Right renal cortex interstitium (tissue), 3 donors: ENCODE data around the gene SH3BP4. TPM values are rescaled to one million over a fixed set of nuclear protein-coding genes. Genes with fewer than 3 reads are reported as not detected.
"Not testable (repeated sequence)": the region's sequence is repeated elsewhere in the genome, so short reads cannot be mapped to it uniquely, and the experiment has no call there.

ENCODE experiments used
- DNase-seq, 3 donors: peaks; one replicate each; pipeline ENCODE4 v3.0.0-alpha.2; 2013; ENCODE audit warnings: low read depth in 3 of 3, low spot score in 2 of 3
- polyA plus RNA-seq, 3 donors: library from polyadenylated mRNA; unstranded; fragments of 120-200 nt; gene quantifications; one replicate each; pipeline ENCODE4 v1.2.1, GENCODE V29; 2013; ENCODE audit not compliant: insufficient read length in 3 of 3

Gene SH3BP4
- polyA plus RNA-seq, 3 donors = 43.5 to 45.0 (median 43.6) TPM

- DNase-seq = no peak
Observed at GRCh38 chr2:235009081-235009480, 57.3 kb downstream of the SH3BP4 start.

- DNase-seq = no peak
Observed at GRCh38 chr2:235010117-235010714, 58.4 kb downstream of the SH3BP4 start.

GRCh38 chr2:235011607-235011928 lies 59.8 kb downstream of the SH3BP4 start:
- DNase-seq = no peak

GRCh38 chr2:235011929-235012631 lies 60.3 kb downstream of the SH3BP4 start:
- no peak for DNase-seq

GRCh38 chr2:235017441-235017840 lies 65.6 kb downstream of the SH3BP4 start:
- no peak for DNase-seq

- no peak for DNase-seq
Observed at GRCh38 chr2:235018838-235019237, 67.0 kb downstream of the SH3BP4 start.

GRCh38 chr2:235020141-235020540 lies 68.3 kb downstream of the SH3BP4 start:
- DNase-seq = not testable (repeated sequence)

GRCh38 chr2:235021752-235022151 lies 69.9 kb downstream of the SH3BP4 start:
- DNase-seq = no peak

GRCh38 chr2:235024191-235024860 lies 72.5 kb downstream of the SH3BP4 start:
- DNase-seq = no peak

- DNase-seq = no peak
Observed at GRCh38 chr2:235024931-235025773, 73.3 kb downstream of the SH3BP4 start.

- DNase-seq = no peak
Observed at GRCh38 chr2:235025800-235026536, 74.2 kb downstream of the SH3BP4 start.

- DNase-seq = no peak
Observed at GRCh38 chr2:235026649-235027557, 75.1 kb downstream of the SH3BP4 start.

GRCh38 chr2:235027558-235028214 lies 75.9 kb downstream of the SH3BP4 start:
- DNase-seq = no peak

- no peak for DNase-seq
Observed at GRCh38 chr2:235028646-235029045, 76.8 kb downstream of the SH3BP4 start.

- no peak for DNase-seq
Observed at GRCh38 chr2:235029054-235029453, 77.2 kb downstream of the SH3BP4 start.

- no peak for DNase-seq
Observed at GRCh38 chr2:235030126-235030525, 78.3 kb downstream of the SH3BP4 start.

GRCh38 chr2:235030936-235031335 lies 79.1 kb downstream of the SH3BP4 start:
- no peak for DNase-seq

GRCh38 chr2:235031686-235032373 lies 80.0 kb downstream of the SH3BP4 start:
- no peak for DNase-seq
